ENCODE results near the gene HPCA. TPM values are rescaled to one million over a fixed set of nuclear protein-coding genes. Genes with fewer than 3 reads are reported as not detected.

The HPCA gene
- total RNA-seq, 1 donor from 2014 or later: not detected

DNA sequence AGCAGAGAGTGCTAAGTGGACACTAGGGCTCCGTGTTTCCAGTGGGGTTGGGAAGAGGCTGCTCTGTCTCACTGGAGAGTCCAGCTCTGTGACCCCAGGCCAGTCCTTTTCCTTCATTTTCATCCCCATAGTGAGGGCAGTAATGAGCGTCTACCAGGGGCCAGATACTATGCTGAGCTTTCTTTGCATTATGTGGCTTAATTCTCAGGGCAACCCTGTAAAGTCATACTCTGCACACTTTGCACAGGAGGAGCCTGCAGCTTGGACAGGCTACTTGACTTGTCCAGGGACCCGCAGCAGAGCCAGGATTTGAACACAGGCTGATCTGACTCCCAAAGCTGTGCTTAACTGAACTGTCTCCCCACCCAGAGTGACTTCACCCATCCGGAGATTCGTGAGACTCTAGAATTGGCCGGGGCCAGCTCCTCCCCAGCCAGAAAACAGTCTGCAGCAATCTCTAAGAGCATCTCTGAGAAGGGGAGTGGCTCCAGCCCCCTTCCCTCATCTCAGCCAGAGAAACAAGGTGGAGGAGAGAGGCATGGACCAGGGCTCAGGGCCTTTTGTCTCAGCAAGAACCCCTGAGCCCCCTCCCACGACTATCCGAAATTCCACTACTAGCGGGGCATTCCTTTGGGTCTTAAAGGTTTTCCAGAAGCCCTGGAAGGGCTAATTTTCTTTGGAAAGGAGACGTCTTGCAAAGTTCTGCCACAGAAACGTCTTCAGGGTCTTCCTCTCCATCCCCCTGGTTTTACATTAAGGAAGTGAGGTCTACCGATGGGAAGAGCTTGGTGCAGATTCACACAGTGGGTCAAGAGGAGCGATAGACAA, 14.7 kb upstream of the HPCA start:
- H3K27me3 Mint-ChIP-seq (ENCODE audit: unreplicated experiment): peaks cover 9% of the 10 kb centered on the region
- no peak for DNase-seq (ENCODE audit: extremely low spot score, unreplicated experiment)
- H3K27ac Mint-ChIP-seq (ENCODE audit: unreplicated experiment): peak overlapping the region; percentile 52
- peaks cover 34% of the 10 kb centered on the region for H3K4me1 Mint-ChIP-seq (ENCODE audit: unreplicated experiment)
- no peaks in the 10 kb centered on the region for H3K9me3 Mint-ChIP-seq (ENCODE audit: unreplicated experiment)
- TF ChIP-seq, protein P1, sequence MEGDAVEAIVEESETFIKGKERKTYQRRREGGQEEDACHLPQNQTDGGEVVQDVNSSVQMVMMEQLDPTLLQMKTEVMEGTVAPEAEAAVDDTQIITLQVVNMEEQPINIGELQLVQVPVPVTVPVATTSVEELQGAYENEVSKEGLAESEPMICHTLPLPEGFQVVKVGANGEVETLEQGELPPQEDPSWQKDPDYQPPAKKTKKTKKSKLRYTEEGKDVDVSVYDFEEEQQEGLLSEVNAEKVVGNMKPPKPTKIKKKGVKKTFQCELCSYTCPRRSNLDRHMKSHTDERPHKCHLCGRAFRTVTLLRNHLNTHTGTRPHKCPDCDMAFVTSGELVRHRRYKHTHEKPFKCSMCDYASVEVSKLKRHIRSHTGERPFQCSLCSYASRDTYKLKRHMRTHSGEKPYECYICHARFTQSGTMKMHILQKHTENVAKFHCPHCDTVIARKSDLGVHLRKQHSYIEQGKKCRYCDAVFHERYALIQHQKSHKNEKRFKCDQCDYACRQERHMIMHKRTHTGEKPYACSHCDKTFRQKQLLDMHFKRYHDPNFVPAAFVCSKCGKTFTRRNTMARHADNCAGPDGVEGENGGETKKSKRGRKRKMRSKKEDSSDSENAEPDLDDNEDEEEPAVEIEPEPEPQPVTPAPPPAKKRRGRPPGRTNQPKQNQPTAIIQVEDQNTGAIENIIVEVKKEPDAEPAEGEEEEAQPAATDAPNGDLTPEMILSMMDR (IDR thresholded peaks at IDR 0.05): no peak
- peak overlapping the region; percentile 72 for H3K4me3 Mint-ChIP-seq (ENCODE audit: unreplicated experiment)
- H3K36me3 Mint-ChIP-seq (ENCODE audit: unreplicated experiment): peaks cover 3% of the 10 kb centered on the region

DNA sequence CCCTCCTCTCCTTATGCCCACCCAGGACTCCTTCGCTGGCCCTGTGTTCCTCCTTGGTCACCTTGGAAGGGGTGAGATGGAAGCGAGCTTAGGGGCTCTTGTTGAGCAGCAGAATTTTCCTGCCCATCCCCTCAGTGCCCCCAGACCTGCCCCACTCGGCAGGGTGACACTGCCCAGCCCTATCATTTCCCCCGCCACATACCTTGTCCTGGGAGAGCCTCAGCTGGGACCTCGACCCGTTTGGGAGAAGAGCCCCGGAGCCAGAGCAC, 14.2 kb upstream of the HPCA start:
- peaks cover 9% of the 10 kb centered on the region for H3K27me3 Mint-ChIP-seq (ENCODE audit: unreplicated experiment)
- no peak overlapping the region for H3K27ac Mint-ChIP-seq (ENCODE audit: unreplicated experiment)
- DNase-seq (ENCODE audit: extremely low spot score, unreplicated experiment): no peak
- peak overlapping the region; percentile 6 for H3K4me3 Mint-ChIP-seq (ENCODE audit: unreplicated experiment)
- peaks cover 1% of the 10 kb centered on the region for H3K36me3 Mint-ChIP-seq (ENCODE audit: unreplicated experiment)
- no peaks in the 10 kb centered on the region for H3K9me3 Mint-ChIP-seq (ENCODE audit: unreplicated experiment)
- H3K4me1 Mint-ChIP-seq (ENCODE audit: unreplicated experiment): peaks cover 34% of the 10 kb centered on the region
- TF ChIP-seq, protein P1 (IDR thresholded peaks at IDR 0.05): no peak

DNA sequence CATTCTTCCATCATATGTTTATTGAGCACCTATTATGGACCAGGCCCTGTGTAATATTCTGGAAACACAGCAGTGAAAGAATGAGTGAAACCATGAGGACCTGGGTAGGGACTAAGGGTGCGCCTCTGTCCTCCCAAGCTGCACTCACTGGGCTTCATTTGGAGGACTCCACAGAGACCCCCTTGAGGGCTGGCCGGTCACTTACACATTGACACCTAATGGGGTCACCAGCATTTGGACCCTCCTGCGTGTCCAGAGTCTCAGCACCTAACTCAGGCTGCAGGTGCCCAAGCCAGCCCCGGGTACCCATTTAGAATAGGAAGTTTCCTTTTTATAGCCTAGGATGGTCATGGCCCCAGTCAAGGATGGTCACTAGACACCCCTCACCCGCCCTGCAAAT, 12.8 kb upstream of the HPCA start:
- DNase-seq (ENCODE audit: extremely low spot score, unreplicated experiment): no peak
- no peak overlapping the region for H3K27ac Mint-ChIP-seq (ENCODE audit: unreplicated experiment)
- peaks cover 34% of the 10 kb centered on the region for H3K4me1 Mint-ChIP-seq (ENCODE audit: unreplicated experiment)
- H3K9me3 Mint-ChIP-seq (ENCODE audit: unreplicated experiment): no peaks in the 10 kb centered on the region
- peaks cover 19% of the 10 kb centered on the region for H3K27me3 Mint-ChIP-seq (ENCODE audit: unreplicated experiment)
- H3K4me3 Mint-ChIP-seq (ENCODE audit: unreplicated experiment): no peak overlapping the region
- TF ChIP-seq, protein P1 (IDR thresholded peaks at IDR 0.05): no peak
- H3K36me3 Mint-ChIP-seq (ENCODE audit: unreplicated experiment): no peaks in the 10 kb centered on the region

DNA sequence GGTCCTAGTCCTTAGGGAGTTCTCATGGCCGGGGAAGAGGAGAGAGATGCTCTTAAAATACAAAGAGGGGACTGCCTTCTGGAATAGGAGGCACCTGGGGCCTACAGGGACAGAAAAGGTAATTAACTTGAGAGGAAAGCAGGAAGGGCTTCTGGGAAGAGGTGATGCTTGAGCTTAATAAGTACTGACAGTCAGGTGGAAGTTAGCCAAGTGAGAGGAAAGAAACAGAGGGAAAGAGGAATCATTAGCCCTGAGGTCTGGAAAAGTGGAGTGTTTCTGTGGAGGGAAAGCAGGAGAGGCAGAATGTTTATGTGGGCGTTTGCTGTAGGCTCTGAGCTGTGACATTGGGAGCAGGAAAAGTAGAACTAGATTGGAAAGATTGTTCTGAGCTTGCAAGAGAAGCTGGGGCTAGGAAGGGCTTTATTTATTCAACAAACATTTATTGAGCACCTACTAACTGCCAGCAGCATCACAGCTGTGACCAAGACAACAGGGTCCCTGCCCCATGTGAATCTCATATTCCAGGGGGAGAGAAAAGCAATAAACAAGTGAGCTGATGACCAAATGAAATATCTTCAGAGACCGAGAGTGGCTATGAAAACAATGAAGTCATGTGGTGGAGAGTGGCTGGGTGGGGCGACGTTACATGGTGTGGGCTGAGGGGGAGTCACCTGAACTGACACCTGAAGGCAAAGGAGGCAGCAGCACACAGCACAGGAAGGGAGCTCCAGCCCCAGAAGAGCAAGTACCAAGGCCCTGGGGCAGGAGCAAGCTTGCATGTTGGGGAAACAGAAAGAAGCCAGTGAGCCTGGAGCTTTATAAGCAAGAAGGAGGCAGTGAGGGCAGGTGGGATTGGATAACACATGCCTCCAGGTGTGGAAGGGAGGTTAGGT, 11.2 kb upstream of the HPCA start:
- Mint-ChIP-seq H3K27ac (ENCODE audit: unreplicated experiment) (no peak overlapping the region), H3K27me3 (ENCODE audit: unreplicated experiment) (peaks cover 19% of the 10 kb centered on the region), H3K4me1 (ENCODE audit: unreplicated experiment) (peaks cover 31% of the 10 kb centered on the region), H3K9me3 (ENCODE audit: unreplicated experiment) (no peaks in the 10 kb centered on the region), H3K36me3 (ENCODE audit: unreplicated experiment) (no peaks in the 10 kb centered on the region), H3K4me3 (ENCODE audit: unreplicated experiment) (no peak overlapping the region)
- TF ChIP-seq, protein P1 (IDR thresholded peaks at IDR 0.05): no peak
- DNase-seq (ENCODE audit: extremely low spot score, unreplicated experiment): no peak
